ENCODE measurements around the gene TBX10. TPM values are rescaled to one million over a fixed set of nuclear protein-coding genes. Genes with fewer than 3 reads are reported as not detected.
"Not testable (repeated sequence)": the region's sequence is repeated elsewhere in the genome, so short reads cannot be mapped to it uniquely, and the experiment has no call there.

The TBX10 gene
- total RNA-seq, 2 donors from 2014 or later = not detected

DNA sequence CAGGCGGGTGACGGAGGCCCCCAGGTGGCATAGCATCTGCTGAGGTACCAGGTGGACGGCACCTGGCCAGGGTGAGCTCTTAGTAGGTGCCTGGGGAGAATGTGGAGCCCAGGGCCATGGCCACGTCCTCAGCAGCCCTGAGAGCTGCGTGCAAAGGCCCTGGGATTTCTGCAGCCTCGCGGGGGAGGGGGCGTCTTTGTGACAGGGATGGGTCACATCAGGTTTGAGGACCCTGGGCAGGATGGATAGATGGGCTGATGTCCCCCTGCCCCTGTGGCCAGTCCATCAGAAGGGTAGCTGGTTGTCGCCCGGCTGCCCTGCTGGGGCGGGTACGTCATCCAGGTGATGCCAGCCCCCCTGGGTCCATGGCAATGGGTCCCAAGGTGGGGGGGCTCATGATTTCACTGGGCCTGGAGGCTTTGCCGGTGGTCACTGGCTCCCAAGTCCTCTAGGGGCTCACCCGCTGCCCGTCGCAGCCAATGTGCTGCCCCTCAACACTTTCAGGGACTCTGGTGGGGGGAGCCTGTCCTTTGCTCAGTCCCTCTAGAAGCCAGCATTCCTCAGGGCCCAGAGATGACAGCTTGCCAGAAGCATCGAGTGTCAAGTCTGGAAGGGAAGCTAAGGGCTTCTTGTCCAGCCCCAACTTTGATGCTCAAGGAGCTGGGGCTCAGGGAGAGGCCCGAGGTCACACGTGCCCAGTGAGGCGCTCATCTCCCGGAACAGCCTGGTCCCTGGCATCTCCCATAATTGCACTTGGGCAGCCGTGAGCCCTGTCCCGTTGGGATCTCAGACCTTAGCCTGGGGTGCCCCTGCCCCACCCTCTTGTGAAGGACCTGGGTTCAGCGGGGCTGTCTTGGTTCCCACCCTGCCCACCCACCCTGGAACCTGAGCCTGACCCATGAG lies 777 bp downstream of the TBX10 start:
- peaks cover 5% of the 10 kb centered on the region for H3K27me3 ChIP-seq (ENCODE audit: control insufficient read depth, insufficient read depth, low read length, poor library complexity, severe bottlenecking)
- no peak overlapping the region for H3K4me3 ChIP-seq (ENCODE audit: low read length)
- H3K27ac Mint-ChIP-seq = no peak overlapping the region
- no peaks in the 10 kb centered on the region for H3K4me1 Mint-ChIP-seq
- no peaks in the 10 kb centered on the region for H3K9me3 ChIP-seq (ENCODE audit: control insufficient read depth, low read length)
- H3K36me3 ChIP-seq (ENCODE audit: control insufficient read depth, insufficient read depth, low read length) = no peaks in the 10 kb centered on the region
- no peaks in the 10 kb centered on the region for H3K9me3 Mint-ChIP-seq
- no peaks in the 10 kb centered on the region for H3K36me3 Mint-ChIP-seq (ENCODE audit: low read depth)
- peaks cover 25% of the 10 kb centered on the region for H3K27me3 Mint-ChIP-seq (ENCODE audit: insufficient read depth)
- peak; percentile 52 for DNase-seq
- no peaks in the 10 kb centered on the region for H3K4me1 ChIP-seq (ENCODE audit: control insufficient read depth, insufficient read depth, low read length)
- H3K4me3 Mint-ChIP-seq = no peak overlapping the region
- no peak overlapping the region for H3K27ac ChIP-seq (ENCODE audit: low read depth, low read length)
- 92 to 97% methylated on average over 14 to 24 of the region's 24 CpGs for WGBS, 2 experiments (ENCODE audit: insufficient coverage in 1 of 2, insufficient read length in 1 of 2)
- no peak overlapping the region for H3K9ac ChIP-seq (ENCODE audit: extremely low read depth, low read length, poor library complexity, severe bottlenecking)
- TF ChIP-seq, protein P1, sequence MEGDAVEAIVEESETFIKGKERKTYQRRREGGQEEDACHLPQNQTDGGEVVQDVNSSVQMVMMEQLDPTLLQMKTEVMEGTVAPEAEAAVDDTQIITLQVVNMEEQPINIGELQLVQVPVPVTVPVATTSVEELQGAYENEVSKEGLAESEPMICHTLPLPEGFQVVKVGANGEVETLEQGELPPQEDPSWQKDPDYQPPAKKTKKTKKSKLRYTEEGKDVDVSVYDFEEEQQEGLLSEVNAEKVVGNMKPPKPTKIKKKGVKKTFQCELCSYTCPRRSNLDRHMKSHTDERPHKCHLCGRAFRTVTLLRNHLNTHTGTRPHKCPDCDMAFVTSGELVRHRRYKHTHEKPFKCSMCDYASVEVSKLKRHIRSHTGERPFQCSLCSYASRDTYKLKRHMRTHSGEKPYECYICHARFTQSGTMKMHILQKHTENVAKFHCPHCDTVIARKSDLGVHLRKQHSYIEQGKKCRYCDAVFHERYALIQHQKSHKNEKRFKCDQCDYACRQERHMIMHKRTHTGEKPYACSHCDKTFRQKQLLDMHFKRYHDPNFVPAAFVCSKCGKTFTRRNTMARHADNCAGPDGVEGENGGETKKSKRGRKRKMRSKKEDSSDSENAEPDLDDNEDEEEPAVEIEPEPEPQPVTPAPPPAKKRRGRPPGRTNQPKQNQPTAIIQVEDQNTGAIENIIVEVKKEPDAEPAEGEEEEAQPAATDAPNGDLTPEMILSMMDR (conservative IDR thresholded peaks at IDR 0.05) = no peak

GRCh38 chr11:67637441-67637840 lies 2.1 kb downstream of the TBX10 start:
- not testable (repeated sequence) for DNase-seq; H3K4me3 Mint-ChIP-seq; H3K27me3 ChIP-seq (ENCODE audit: control insufficient read depth, insufficient read depth, low read length, poor library complexity, severe bottlenecking); H3K4me1 Mint-ChIP-seq; H3K9me3 ChIP-seq (ENCODE audit: control insufficient read depth, low read length); H3K36me3 Mint-ChIP-seq (ENCODE audit: low read depth); H3K36me3 ChIP-seq (ENCODE audit: control insufficient read depth, insufficient read depth, low read length); H3K9ac ChIP-seq (ENCODE audit: extremely low read depth, low read length, poor library complexity, severe bottlenecking); H3K9me3 Mint-ChIP-seq; H3K27ac ChIP-seq (ENCODE audit: low read depth, low read length); H3K4me3 ChIP-seq (ENCODE audit: low read length); H3K27ac Mint-ChIP-seq; H3K4me1 ChIP-seq (ENCODE audit: control insufficient read depth, insufficient read depth, low read length)
- 93% methylated on average over 3 of the region's 3 CpGs; no CpG with 5 or more reads in 1 of the 2 experiments for WGBS, 2 experiments (ENCODE audit: insufficient coverage in 1 of 2, insufficient read length in 1 of 2)
- peaks cover 22% of the 10 kb centered on the region for H3K27me3 Mint-ChIP-seq (ENCODE audit: insufficient read depth)

GRCh38 chr11:67636962-67637361 lies 2.6 kb downstream of the TBX10 start:
- DNase-seq = no peak
- Mint-ChIP-seq H3K9me3 (no peaks in the 10 kb centered on the region), H3K4me1 (no peaks in the 10 kb centered on the region), H3K27ac (no peak overlapping the region), H3K4me3 (no peak overlapping the region), H3K36me3 (ENCODE audit: low read depth) (no peaks in the 10 kb centered on the region), H3K27me3 (ENCODE audit: insufficient read depth) (peaks cover 18% of the 10 kb centered on the region)
- Histone ChIP-seq H3K27ac (ENCODE audit: low read depth, low read length) (no peak overlapping the region), H3K27me3 (ENCODE audit: control insufficient read depth, insufficient read depth, low read length, poor library complexity, severe bottlenecking) (peaks cover 5% of the 10 kb centered on the region), H3K4me1 (ENCODE audit: control insufficient read depth, insufficient read depth, low read length) (no peaks in the 10 kb centered on the region), H3K4me3 (ENCODE audit: low read length) (no peak overlapping the region), H3K9ac (ENCODE audit: extremely low read depth, low read length, poor library complexity, severe bottlenecking) (no peak overlapping the region), H3K9me3 (ENCODE audit: control insufficient read depth, low read length) (no peaks in the 10 kb centered on the region), H3K36me3 (ENCODE audit: control insufficient read depth, insufficient read depth, low read length) (no peaks in the 10 kb centered on the region)
- WGBS, 2 experiments (ENCODE audit: insufficient coverage in 1 of 2, insufficient read length in 1 of 2) = 87 to 93% methylated on average over 6 of the region's 6 CpGs
- TF ChIP-seq, protein P1 (conservative IDR thresholded peaks at IDR 0.05) = no peak

Measured in endodermal cell (in vitro differentiated cells).